GM19395 (cell line): Measurements from ENCODE around the gene OR5AR1.
"Not testable (repeated sequence)": the region's sequence is repeated elsewhere in the genome, so short reads cannot be mapped to it uniquely, and the experiment has no call there.

ENCODE experiments used
- ATAC-seq: cut with Tn5 transposase; IDR thresholded peaks from one replicate; pipeline ENCODE4 v1.9.1; 2021; ENCODE audit warnings: mild to moderate bottlenecking, moderate library complexity; ENCODE audit not compliant: unreplicated experiment

Gene OR5AR1

DNA sequence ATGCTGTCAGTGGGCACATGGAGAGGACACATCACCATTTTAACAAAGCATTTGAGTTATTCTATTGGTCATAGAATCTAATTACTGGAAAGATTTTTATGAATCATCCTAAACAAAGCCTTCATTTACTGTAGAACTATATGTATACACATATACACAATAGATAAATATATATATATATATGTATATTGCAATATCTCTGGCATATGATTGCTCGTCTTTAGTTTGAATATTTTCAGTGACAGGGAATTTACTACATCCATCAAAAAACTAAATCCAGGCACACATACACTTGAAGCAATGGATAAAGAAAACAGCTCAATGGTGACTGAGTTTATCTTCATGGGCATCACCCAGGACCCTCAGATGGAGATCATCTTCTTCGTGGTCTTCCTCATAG, at the start of gene OR5AR1:
Gene OR5AR1 (plus strand): TSS at position 301 of the 400 bp plus-strand sequence. CDS start 0 bp downstream, at position 301.
- ATAC-seq = no peak

DNA sequence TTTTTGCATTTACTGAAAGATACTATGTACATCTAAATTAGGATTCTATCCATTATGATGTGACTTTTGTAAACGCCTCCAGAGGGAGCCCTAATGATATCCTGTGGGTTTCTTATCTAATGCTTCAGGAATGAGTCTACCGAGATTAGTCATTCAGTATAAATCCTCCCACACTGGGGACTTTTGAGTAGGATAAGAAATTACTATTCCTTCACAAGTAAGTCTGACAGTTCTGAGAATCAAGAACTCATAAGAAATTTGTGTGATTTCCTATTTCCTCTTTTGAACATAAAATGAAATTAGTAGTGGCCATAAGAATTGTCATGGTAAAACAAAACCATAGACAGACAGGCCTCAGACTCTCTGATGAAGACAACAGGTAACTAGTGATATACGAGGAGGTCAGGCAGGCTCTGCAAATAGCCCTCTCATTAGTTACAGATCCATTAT, 38.8 kb upstream of the OR5AR1 start:
- ATAC-seq = no peak

DNA sequence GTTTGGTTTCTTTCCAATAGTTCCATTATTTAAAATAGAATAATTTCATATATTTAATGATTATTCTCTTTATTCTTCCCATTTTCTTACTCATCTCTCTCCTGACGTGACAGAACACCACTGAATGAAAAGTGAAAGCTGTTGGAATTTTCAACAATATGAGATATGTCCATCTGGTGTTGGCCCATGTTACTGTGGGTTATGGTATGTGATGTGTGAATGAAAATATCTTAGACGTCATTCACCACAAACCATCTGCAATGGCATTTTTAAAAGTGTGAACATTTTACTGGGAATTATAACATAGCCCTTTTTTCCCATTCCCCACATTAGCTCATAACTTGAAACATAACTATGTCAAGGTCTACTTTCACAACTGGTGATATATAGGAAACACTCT, 37.5 kb upstream of the OR5AR1 start:
- ATAC-seq = no peak

DNA sequence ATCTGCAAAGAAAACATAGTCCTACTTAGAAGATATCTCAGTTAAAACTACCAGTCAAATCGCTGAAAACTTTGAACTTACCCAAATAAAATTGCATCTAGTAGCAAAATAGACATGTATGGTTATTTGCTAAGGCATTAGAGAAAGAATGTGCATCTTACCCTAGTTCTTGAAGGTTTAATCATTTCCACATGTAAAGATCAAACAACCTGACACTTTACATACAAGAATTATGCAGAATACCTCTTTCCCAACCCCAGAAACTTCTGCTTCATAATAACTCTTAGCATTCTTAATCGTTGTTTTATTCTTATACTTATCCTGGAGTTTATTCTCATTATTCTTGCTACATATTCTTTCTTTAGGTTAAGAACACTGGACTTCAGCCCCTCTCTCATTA, 31.2 kb upstream of the OR5AR1 start:
- ATAC-seq = no peak

DNA sequence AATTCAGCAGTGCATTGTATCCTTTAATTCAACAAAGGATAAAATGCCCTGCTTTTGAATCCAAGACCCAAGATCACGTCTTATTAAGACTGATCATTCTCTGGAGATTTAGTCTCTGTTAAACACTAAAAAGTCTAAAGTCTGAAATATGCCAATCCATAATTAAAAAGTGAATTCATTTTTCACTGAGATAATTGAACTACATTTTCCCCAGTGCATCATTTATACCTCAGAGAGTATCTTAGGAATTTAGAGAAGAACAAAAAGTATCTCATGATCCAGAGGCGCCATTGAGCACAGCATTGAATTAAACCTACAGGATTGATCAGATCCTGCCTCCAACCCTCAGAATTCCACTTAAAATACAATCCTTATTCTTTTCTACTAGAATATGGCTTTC, 26.6 kb upstream of the OR5AR1 start:
- ATAC-seq = no peak

DNA sequence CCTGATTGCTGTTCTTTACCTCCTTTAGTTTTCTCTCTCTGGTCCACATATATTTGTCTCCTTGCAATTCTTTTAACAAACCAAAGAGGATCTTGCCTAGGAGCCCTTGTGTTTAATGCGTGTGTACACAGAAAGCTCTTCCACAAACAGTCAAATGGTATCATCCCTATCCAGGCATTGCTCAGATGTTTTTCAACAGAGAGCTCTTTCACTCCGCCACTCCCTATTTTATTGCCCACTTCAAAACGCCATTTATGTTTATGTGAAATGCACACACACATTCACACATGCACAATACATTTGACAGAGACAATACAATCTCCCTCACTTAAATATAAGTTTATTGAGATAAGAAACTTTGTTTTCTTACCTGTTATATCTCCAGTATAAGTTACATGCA, 26.0 kb upstream of the OR5AR1 start:
- no peak for ATAC-seq

DNA sequence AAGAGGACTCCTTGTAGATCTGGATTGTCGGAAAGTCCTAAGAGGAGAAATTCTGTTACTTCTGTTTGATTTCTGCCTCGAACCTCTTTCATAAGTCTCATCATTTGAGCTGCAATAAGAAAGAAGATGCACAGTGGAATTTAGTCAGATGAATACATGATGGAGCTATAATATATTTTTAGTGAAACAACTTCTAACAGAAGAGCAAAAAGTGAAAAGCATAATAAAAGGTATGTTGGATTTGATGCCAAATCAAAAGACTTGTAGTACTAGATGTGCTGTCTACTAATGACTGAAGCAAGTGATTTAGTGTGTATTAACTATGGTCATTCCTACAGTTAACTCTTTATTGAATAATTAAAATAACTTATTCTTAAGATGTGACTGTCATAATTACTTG, 21.1 kb upstream of the OR5AR1 start, which contains the start of gene OR5AP2:
Gene OR5AP2 (minus strand): TSS at position 101 of the 400 bp plus-strand sequence. CDS start 0 bp downstream, at position 101.
- no peak for ATAC-seq

DNA sequence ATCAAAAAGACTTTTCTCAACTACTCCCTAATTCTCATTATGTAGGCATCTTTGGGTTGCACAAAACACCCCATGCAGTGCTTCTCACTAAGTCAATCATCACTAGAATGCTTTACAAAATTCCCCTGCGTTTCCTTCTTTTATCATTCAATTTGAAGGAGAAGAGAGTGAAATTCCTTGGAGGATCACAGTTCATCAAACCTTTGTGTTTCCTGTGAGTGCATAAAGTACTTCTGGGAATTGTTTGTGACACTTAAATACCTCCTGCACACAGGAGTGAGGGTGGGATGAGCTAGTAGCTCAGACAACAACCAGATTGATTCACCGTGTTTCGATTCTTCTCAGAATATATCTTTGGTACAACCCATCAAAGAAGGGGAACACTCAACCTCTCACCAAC, 3.7 kb upstream of the OR5AR1 start:
- ATAC-seq = no peak

DNA sequence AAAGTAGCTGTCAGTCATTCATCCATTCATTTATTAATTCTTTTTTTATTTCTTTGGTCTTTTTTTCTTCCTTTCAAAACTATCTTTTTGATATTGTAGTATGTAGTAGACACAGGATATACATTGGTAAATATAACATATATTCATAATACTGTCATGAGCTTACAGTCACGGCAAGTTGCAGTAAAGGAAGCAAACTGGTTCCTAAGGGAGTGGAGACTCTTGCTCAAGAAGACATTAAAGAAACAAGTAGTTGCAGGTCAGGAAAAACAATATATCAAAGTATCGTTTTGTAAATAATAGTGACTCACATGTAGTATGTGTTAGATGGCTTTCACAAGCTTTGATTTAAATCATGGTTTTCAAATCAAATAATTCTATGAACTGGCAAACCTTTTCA, 7.5 kb downstream of the OR5AR1 start:
- ATAC-seq = no peak

DNA sequence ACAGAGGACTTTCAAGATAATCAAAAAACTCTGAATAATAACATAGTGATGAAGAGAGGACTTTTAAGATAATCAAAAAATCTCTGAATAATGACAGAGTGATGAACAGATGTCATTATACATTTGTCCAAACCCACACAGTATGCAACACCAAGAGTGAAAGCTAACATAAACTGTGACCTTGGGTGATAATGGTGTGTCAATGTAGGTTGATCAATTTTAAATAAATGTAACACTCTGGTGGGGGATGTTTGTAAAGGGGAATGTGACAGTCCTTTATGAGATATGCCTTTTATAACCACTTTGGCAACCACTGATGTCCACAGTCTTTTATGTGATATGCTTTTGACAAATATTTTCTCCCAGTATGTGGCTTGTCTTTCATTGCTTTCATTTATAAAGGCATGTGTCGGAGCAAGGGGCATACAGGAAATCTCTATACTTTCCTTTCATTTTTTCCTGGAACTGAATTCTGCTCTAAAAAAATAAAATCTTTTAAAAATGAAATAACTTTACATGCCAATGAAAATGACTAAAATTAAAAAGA, 25.1 kb downstream of the OR5AR1 start:
- no peak for ATAC-seq

DNA sequence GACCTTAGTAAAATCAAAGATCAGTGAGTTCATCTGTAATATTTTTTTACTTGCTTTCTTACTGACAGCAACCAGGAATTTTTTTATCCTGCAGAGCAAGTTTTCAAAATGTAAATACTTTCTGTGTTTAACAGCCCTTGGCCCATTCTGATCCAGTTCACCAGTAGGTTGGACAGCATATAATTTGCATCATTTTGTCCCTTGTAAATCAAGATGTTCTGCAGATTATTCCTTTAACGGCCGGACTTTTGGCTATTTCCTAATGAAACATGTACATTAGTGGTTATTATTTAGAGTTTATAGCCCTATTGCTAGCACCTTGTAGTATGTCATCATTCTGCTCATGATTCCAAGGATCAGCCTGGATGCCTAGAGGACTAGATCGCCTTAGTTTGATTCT, 27.7 kb downstream of the OR5AR1 start:
- ATAC-seq = not testable (repeated sequence)

DNA sequence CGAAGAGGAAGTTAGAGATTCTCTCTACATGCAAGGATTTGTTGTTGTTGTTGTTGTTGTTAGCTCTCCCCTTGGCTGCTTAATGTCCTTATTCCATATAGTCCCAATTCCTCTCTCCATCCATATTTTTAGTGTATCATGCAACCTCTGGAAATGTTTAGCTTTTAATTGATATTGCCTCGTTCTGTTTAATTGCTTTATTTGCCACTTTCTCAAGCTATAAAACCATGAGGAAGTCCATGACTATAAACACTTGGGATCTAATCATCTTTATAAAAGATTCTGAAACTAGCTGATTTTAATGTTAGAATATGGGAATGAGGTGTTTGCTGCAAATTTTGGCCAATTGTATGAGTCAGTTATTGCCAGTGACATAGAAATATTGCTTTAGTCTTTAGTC, 29.9 kb downstream of the OR5AR1 start:
- no peak for ATAC-seq

DNA sequence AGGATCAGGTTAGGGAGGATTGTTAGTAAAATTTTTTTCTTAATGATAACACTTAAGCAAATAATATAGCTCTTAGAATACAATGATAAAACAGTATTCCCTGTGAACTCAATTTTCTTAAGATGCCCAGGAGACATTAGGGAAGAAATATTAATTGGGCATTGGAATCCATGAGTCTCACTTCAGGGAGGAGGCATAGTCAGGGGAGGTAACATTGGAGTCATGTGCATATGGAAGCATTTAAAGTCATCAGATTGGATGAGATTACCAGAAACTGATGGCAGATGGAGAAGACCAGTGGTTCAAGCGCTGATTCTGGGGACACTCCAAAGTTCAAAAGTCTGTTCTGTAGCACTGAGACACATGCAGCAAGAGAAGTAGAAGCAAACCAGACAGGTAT, 35.3 kb downstream of the OR5AR1 start, which contains the start of gene OR9G1:
Gene OR9G1 (plus strand): TSS at position 301 of the 400 bp plus-strand sequence. CDS start 1,293 bp downstream, outside the sequence.
- no peak for ATAC-seq

DNA sequence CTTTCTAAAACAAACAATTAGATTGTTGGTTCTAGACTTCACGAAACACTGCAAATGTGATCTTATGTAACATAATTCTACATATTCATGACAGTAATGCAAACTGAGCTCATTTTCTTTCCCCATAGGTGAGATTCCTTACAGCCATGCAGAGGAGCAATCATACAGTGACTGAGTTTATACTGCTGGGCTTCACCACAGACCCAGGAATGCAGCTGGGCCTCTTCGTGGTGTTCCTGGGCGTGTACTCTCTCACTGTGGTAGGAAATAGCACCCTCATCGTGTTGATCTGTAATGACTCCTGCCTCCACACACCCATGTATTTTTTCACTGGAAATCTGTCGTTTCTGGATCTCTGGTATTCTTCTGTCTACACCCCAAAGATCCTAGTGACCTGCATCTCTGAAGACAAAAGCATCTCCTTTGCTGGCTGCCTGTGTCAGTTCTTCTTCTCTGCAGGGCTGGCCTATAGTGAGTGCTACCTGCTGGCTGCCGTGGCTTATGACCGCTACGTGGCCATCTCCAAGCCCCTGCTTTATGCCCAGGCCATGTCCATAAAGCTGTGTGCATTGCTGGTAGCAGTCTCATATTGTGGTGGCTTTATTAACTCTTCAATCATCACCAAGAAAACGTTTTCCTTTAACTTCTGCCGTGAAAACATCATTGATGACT, 36.9 kb downstream of the OR5AR1 start:
- no peak for ATAC-seq

DNA sequence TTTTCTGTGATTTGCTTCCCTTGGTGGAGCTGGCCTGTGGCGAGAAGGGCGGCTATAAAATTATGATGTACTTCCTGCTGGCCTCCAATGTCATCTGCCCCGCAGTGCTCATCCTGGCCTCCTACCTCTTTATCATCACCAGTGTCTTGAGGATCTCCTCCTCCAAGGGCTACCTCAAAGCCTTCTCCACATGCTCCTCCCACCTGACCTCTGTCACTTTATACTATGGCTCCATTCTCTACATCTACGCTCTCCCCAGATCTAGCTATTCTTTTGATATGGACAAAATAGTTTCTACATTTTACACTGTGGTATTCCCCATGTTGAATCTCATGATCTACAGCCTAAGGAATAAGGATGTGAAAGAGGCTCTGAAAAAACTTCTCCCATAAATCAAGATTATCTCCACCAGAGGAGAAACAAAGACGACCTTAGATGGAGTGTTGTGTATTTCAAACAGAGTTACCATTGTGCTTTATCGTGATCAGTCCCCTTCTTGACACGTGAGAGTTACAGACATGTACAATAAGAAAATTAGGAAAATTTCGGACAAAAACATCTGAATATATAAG, 37.5 kb downstream of the OR5AR1 start:
- no peak for ATAC-seq

DNA sequence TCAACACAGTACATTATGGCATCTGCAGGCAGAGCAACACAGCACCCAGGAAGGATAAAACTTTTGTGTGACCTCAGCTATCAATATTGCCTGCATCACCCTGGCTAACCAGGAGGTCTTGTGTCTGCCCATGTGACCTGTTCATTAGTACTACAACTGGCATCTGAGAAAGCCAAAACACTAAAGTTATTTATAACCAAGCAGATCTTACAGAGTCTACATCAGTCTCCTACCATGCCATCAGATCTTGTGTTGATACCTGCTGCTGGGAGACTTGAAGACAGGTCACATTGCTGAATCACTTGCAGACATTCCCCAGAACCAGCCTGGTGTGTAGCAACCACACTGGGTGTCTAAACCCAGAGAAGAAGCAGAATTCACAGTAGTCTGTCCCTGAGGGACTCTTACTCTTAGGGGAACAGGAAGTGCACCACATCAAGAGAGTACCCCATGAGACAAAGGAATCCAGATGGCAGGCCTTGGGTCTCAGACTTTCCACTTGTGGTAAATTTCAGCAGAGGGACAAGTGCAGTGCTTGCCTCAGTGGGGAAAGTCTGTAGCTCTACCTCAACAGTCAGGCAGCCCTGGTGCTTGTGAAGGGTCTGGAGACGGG, 42.4 kb downstream of the OR5AR1 start:
- no peak for ATAC-seq

DNA sequence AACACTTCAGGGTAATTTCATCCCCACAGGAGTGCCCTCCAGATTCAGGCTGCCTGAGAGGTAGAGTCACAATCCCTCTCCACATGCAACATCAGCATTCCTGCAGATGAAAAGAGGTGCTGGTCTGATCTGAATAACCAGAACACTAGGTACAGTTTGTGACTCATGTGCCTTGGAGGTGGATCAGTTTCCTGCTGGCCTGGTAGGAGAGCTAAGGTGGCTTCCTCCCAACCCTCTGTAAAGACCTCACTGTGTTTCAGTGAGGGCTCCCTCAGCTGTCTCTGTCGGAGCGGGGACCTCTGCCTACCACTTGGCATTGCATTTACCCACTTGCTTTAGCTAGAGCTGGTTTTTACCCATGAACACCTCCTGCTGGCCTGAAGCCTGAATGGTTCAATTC, 43.0 kb downstream of the OR5AR1 start:
- no peak for ATAC-seq

DNA sequence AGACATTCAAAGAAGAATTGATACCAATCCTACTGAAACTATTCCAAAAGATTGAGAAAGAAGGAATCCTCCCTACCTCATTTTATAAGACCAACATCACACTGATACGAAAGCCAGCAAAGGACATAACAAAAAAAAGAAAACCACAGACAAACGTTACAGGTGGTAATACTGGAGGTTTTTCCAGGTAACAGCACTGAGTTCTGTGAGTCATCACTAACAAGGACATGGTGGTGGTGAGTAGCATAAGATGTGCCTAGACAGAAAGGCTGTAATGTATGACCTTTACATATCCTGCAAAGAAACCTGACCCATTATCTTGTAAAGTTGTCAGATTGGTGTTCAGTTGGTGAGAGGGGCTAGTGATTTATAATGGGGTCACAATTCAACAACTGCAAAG, 50.7 kb downstream of the OR5AR1 start:
- ATAC-seq = no peak
